Measurements from ENCODE around the gene HPGD.

DNA sequence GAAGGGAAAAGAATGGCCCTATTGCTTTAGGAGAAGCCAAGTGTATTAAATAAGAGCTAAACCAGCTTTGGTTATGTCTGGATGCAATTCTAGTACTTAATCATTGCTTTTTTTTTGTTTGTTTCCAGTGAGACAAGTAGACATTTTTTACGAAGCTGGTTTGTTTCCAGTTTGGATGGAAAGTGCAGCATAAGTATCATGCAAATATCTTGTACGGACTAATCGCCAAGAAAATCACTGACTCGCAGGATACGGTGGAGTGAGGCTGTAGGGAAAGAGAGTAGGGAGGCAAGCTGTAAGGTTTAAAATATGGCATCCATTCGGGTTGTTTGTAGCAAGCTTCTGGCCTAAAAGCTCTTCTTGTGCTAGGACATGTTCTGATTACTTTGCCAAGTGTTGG is 64.8 kb downstream of the HPGD start:
- TF ChIP-seq, protein P1, sequence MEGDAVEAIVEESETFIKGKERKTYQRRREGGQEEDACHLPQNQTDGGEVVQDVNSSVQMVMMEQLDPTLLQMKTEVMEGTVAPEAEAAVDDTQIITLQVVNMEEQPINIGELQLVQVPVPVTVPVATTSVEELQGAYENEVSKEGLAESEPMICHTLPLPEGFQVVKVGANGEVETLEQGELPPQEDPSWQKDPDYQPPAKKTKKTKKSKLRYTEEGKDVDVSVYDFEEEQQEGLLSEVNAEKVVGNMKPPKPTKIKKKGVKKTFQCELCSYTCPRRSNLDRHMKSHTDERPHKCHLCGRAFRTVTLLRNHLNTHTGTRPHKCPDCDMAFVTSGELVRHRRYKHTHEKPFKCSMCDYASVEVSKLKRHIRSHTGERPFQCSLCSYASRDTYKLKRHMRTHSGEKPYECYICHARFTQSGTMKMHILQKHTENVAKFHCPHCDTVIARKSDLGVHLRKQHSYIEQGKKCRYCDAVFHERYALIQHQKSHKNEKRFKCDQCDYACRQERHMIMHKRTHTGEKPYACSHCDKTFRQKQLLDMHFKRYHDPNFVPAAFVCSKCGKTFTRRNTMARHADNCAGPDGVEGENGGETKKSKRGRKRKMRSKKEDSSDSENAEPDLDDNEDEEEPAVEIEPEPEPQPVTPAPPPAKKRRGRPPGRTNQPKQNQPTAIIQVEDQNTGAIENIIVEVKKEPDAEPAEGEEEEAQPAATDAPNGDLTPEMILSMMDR (conservative IDR thresholded peaks at IDR 0.05; ENCODE audit: low read length): no peak
- TF ChIP-seq EZH2phosphoT487 (IDR thresholded peaks at IDR 0.05; ENCODE audit: borderline replicate concordance, low read depth, low read length): no peak
